Measurements from ENCODE around the gene WDR27.

GRCh38 chr6:169429001-169429400 lies 272.8 kb downstream of the WDR27 start:
- TF ChIP-seq POLR2A (IDR thresholded peaks at IDR 0.05; ENCODE audit: low read length) (no peak), GATA1 (IDR thresholded peaks at IDR 0.05; ENCODE audit: low read depth, low read length) (no peak)

Measured in erythroblast (primary cell).